GM18909 (cell line): ENCODE results near the gene KCNJ12.
"Not testable (repeated sequence)": the region's sequence is repeated elsewhere in the genome, so short reads cannot be mapped to it uniquely, and the experiment has no call there.

Source experiments
- ATAC-seq: cut with Tn5 transposase; IDR thresholded peaks from one replicate; pipeline ENCODE4 v1.9.1; 2021; ENCODE audit warnings: mild to moderate bottlenecking; ENCODE audit not compliant: unreplicated experiment, poor library complexity

KCNJ12 gene

DNA sequence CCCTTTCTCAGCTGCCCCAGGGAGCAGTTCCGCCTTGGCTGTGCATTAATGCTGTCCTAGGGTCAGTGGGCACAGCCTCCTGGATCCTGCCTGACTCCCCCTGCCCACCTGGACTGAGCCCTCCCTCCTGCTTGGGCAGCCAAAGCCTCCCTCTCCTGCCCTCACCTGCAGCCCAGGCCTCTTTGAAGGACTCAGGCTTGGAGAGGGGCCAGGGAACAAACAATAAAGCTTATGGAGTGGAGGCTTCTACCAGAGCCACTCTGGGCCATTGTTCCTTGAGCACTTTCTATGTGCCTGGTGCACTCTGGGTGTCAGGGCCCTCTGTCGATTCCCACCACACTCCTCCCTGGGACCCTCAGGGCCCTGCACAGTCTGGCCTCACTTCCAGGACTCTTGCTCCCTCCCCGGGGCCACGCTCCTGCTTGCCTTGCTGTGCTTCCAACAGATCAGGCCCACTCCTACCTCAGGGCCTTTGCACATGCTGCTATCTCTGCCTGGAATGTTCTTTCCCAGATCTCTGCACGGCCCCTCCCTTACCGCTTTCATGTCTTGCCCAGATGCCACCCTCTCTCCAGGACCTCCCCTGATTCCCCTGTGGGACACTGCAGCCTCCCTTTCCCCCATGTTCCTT, 5.0 kb downstream of the KCNJ12 start:
- no peak for ATAC-seq

DNA sequence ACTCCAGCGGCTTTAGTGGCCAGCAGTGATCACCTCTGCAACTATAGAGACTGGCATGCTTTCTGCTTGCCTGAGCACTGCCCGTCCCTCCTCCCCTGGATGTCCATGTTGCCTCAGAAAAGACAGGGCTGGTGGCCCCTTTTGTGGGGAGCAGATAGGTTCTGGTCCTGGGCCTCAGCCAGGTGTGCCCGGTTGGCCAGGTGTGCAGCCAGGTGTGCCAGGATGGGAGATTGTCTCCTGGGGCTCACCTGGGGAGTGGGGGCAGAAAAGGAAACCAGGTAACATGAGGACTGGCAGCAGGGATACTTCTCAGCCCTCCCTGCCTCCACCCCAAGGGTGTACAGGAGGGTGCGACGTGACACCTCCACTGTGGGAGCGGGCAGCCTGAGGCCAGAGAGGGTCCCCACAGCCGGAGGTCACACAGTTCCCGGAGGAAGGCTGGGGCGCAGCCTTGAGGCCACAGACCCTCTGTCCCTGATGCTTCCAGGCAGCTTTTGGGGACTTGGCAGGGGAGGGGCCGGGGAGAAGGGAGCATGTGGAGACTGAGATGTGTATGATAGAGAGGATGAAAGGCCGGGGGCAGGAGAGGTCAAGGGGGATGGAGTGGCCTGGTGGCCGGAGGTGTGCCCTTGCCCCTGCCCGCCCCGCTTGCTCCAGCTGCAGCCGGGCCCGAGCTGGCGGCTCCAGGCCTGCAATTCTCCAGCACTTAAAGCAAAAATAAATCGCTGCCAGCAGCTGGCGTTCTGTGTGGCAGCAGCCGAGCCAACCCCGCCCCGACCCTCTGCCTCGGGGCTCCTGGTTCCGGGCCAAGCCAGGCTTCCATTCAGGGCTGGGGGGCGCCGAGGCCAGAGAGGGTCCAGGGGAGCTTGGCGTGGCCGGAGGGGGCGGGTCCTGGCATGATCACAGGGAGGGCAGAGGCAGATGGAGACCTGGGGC, 6.7 kb downstream of the KCNJ12 start:
- ATAC-seq, result no peak

DNA sequence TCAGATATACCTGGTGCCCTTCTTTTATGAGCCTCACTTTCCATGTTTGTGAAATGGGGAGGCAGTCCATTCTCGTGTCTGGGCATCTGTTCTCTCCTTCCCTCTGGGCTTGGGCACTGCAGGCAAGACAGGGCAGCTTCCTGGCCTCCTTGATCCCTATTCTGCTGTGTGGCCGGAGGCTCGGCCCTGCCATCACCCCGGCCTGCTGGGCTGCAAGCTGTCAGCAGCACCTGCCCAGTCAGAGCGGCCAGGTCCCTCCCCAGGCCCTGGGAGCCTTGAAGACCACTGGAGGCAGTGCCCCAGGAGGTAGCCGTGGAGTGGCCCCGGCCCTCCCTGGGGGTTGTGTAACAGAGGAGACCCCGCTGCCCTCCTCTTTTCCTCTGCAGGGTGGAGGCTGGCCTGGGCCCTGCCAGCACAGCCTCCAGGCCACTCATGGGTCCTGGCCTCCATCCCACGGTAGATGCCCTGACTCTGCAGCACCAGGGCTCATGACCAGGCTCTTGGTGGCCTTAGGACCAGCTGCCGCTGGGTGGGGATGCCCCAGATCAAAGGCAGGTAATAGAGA, 9.2 kb downstream of the KCNJ12 start:
- ATAC-seq, result no peak

- no peak for ATAC-seq
Measured at GRCh38 chr17:21387616-21388015, 11.5 kb downstream of the KCNJ12 start.

DNA sequence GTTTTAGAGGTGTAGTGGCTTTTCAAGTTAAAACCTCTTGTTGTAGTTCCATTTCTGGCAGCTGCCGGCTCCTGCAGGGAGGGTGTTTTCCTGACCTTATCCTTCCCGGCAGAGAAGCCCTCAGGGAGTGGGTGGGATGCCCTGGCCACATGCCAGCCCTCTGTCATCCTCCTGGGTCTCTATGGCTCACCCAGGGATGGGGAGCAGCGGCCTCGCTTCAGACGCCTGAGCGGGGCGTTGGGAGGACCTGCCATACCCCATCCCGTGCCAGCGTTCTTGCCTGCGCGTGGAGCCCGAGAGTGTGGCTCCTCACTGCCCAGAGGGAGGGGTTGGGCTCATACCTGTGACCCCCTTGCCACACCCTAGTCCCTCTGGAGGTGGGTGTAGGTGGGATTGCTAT, 11.9 kb downstream of the KCNJ12 start:
- ATAC-seq, result no peak

DNA sequence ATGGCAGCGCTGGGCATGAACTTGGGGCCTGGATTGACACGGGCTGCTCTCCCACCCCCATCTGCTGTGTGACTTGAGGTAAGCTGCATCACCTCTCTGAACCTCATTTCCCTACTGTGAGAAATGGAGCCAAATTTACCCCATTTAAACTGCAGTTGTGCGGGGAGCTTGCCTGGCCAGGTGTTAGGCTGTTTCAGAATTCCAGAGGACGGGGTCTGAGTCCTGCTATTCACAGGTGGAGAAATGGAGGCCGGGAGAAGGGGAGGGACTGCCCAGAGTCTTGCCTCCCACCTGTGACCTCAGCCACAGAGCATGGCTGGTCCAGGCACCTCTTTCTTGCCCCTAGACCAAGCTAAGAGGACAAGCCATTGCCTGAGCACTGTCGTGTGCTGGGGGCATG, 12.8 kb downstream of the KCNJ12 start:
- ATAC-seq, result no peak

DNA sequence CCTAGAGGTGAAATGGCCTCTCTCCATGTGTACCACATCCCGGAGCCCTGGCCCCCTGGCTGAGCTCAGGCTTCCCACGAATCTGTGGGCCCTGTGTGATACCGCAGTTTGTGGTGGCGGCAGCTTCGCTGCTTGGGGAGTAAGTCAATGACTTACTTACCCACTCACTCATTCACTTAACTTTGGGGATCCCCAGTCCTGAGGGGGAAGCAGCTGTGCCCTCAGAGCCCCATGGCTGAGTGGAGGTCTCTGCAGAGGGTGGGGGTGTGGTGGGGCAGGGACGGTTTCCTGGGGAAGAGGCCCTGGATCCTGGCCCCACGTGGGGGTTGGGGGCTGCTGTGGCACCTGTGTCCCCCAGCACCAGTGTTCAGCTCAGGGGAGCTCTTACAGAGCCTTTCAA, 13.2 kb downstream of the KCNJ12 start:
- ATAC-seq, result no peak

GRCh38 chr17:21390294-21390693, 14.1 kb downstream of the KCNJ12 start:
- ATAC-seq, result no peak

- ATAC-seq, result no peak
Measured at GRCh38 chr17:21392266-21392665, 16.1 kb downstream of the KCNJ12 start.

DNA sequence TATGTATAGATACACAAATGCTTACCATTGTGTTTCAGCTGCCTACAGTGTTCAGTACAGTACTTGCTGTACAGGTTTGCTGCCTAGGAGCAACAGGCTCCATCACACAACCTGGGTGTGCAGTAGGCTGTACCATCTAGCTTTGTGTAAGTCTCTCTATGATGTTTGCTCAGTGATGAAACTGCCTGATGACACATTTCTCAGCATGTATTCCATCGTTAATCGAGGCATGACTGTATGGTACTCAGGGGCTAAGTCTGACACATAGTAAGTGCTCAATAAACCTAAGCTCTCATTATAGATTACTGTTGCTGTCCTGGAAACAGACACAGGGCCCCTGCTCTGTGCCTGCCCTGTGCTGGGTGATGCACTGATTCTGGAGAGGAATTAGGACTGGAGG, 18.1 kb downstream of the KCNJ12 start:
- ATAC-seq, result no peak

GRCh38 chr17:21395764-21396163, 19.6 kb downstream of the KCNJ12 start:
- no peak for ATAC-seq

DNA sequence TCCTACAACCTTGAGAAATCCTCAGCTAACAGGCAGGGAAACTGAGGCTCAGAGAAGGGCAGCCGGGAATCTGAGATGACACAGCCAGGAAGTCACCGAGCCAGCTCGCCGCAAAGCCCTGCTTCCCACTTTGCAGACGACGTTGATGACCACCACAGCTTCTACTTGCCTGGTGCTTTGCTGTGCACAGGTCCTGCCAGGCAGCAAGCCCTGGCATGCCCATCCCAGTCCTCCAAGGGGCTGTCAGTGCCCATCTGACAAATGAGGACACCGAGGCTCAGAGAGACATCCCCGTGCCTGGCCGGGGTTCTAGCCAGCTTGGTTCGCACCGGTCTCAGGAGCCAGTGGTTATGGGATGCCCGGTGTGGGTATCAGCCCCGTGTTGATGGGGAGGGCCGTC, 20.1 kb downstream of the KCNJ12 start:
- ATAC-seq, result no peak

GRCh38 chr17:21397341-21398190, 21.4 kb downstream of the KCNJ12 start:
- ATAC-seq, result no peak

- no peak for ATAC-seq
Measured at GRCh38 chr17:21399474-21400186, 23.5 kb downstream of the KCNJ12 start.

DNA sequence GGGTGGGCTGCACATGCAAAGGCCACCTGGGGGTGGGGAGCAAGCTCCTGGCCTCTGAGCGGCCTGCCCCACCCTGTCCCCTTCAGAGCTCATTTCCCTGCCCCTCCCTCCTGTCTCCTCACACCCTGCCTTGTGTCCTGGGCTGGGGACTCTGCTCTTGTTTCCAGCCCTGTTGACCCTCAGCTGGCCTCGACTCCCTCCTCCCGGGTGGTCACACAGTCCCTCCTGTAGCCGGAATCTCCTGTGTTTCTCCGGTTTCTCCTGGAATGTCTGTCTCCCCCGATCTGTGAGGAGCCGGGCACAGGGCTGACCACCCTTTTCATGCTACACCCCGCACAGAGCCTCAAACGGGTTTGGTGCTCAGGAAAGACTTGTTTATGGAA, 24.0 kb downstream of the KCNJ12 start:
- not testable (repeated sequence) for ATAC-seq

DNA sequence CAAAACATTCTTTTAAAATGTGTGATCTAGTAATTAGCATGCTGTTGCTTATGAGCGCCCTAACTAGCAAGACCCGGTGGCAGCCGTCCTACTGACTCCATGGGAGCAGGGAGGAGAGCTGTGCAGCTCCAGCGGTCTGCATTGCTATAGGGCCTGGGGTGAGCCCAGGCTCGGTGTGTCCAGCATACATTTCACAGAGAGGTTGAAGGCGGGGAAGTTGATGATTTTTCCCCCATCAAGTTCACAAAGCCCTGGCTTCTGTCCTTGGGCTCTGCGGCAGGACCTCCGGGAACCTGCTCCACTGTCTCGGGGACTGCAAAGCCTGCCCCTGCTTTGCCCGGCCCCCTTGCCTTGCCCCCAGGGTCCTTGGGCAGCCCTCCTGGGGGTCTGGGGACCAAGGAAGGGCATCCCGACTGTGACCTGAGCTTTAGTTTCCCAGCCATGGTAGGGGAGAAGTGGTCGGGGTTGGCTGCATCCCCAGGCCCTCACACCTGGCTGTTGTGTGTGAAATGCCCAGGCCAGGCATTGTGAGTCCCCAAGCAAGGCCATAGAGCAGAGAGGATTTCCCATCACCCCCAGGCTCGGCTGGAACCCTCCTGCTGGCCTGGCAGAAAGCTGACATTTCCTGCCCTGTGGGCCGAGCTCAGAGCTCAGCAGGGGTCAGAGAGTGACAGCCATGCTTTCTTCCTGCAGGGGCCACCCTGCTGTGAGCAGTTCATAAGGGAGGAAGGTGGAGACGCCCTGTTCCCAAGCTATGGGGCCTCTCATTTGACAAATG, 24.8 kb downstream of the KCNJ12 start:
- ATAC-seq, result no peak

DNA sequence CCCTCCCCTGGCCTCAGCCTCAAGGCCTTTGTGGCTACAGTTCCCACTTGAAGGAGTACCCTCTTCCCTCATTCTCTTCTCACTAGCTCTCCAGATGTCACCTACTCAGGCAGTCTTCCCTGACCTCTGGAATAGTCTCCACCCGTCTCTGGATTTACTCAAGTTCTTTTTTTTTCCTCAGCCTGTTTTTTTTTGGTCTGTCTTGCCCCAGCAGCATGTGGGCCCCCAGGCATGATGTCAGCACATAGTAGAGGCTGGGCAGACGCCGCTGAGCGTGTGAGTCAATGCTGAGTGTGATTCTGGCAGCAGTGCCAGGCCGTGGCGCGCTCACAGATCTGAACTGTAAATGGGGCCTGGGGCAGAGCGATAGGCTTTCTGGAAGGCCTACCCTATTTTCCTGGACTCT, 26.0 kb downstream of the KCNJ12 start:
- ATAC-seq, result not testable (repeated sequence)

GRCh38 chr17:21402926-21403325, 26.8 kb downstream of the KCNJ12 start:
- not testable (repeated sequence) for ATAC-seq

DNA sequence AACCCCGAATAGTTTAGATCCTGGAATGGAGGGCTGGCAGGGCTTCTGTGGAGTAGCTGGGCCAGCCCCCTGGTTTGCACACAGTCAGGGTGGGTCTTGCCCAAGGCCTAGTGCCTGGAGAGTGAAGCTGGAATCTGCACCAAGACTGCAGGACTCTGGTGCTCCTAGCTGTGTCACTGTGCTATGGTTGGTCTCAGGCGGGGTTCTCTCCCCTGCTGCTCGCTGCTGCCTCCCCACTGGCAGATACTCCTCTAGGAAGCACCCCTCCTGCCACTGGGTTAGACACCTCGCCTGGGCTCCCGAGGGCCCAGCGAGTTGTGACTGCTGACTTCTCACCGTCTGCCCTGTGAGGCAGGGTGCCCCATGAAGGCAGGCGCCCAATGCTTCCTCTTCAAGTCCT, 27.9 kb downstream of the KCNJ12 start:
- not testable (repeated sequence) for ATAC-seq
